HEK293 (cell line): ENCODE measurements around the gene LRRC51.

Source experiments
- CTCF ChIA-PET: fragments of 350-600 bp; formaldehyde crosslinking; extraction: SDS; loops from one replicate; lab custom pipeline; 2021; ENCODE audit warnings: antibody characterized with exemption; lab: Yijun Ruan, JAX
- POLR2A ChIA-PET: fragments of 300-600 bp; formaldehyde crosslinking; extraction: SDS; loops from one replicate; lab custom pipeline; 2020; ENCODE audit warnings: antibody characterized with exemption, inconsistent platforms; lab: Yijun Ruan, JAX
- H3K27ac ChIP-seq: fragments of 200-500 bp; sonication (Bioruptor generic); 2 replicates; pipeline ENCODE4 v1.5.1; 2014; ENCODE audit warnings: low read depth, low read length, control low read depth, inconsistent platforms; ENCODE audit errors: extremely low read depth
- H3K36me3 ChIP-seq, 2 experiments: fragments of 200-500 bp in 1 of 2; sonication (Bioruptor generic) in 1 of 2; 1 replicate in 1 of 2; 2 replicates in 1 of 2; pipeline ENCODE4 v1.5.1; 2014 to 2017; ENCODE audit warnings: inconsistent platforms in 2 of 2, low read length in 2 of 2; ENCODE audit not compliant: control insufficient read depth in 2 of 2, insufficient read depth in 1 of 2
- H3K4me1 ChIP-seq: fragments of 200-500 bp; sonication (Bioruptor generic); 2 replicates; pipeline ENCODE4 v1.5.1; 2014; ENCODE audit warnings: mild to moderate bottlenecking, low read length, inconsistent platforms; ENCODE audit not compliant: control insufficient read depth, insufficient read depth
- H3K4me3 ChIP-seq: 2 replicates; pipeline ENCODE4 v1.5.1; 2011; ENCODE audit warnings: low read depth, mild to moderate bottlenecking, control low read depth, low read length, moderate library complexity
- H3K9me3 ChIP-seq: fragments of 200-500 bp; sonication (Bioruptor generic); 2 replicates; pipeline ENCODE4 v1.5.1; 2014; ENCODE audit warnings: low read depth, low read length, inconsistent platforms; ENCODE audit not compliant: control insufficient read depth, insufficient read depth
- MEIS1 ChIP-seq: sonication (generic); formaldehyde crosslinking; IDR thresholded peaks from 2 replicates; pipeline ENCODE4 v1.8.1; 2022; ENCODE audit warnings: missing genetic modification reagents, mild to moderate bottlenecking, borderline replicate concordance
- REPIN1 ChIP-seq: fragments of 450-650 bp; formaldehyde crosslinking; IDR thresholded peaks from 2 replicates; pipeline ENCODE4 v1.5.1; 2017; ENCODE audit warnings: missing biosample characterization, missing genetic modification characterization, low read depth
- ZBTB7A ChIP-seq: fragments of 450-650 bp; formaldehyde crosslinking; IDR thresholded peaks from 2 replicates; pipeline ENCODE4 v1.5.1; 2016; ENCODE audit warnings: low read depth, missing biosample characterization, missing genetic modification characterization
- ZFHX2 ChIP-seq: fragments of 450-650 bp; formaldehyde crosslinking; conservative IDR thresholded peaks from 2 replicates; pipeline ENCODE4 v1.5.1; 2016; ENCODE audit warnings: missing biosample characterization, missing genetic modification characterization
- ZNF169 ChIP-seq: fragments of 450-650 bp; formaldehyde crosslinking; IDR thresholded peaks from 2 replicates; pipeline ENCODE4 v1.5.1; 2016; ENCODE audit warnings: missing biosample characterization, missing genetic modification characterization
- ZNF174 ChIP-seq: fragments of 450-650 bp; formaldehyde crosslinking; IDR thresholded peaks from 2 replicates; pipeline ENCODE4 v1.5.0; 2017; ENCODE audit warnings: missing biosample characterization, mild to moderate bottlenecking, missing genetic modification characterization
- ZNF223 ChIP-seq: fragments of 450-650 bp; formaldehyde crosslinking; IDR thresholded peaks from 2 replicates; pipeline ENCODE4 v1.5.1; 2016; ENCODE audit warnings: missing biosample characterization, missing genetic modification characterization
- ZNF24 ChIP-seq: fragments of 450-650 bp; formaldehyde crosslinking; IDR thresholded peaks from 2 replicates; pipeline ENCODE4 v1.5.1; 2016; ENCODE audit warnings: missing biosample characterization, missing genetic modification characterization
- ZNF416 ChIP-seq: fragments of 450-650 bp; formaldehyde crosslinking; IDR thresholded peaks from 2 replicates; pipeline ENCODE4 v1.5.1; 2016; ENCODE audit warnings: missing biosample characterization, missing genetic modification characterization
- ZNF514 ChIP-seq: fragments of 450-650 bp; formaldehyde crosslinking; IDR thresholded peaks from 2 replicates; pipeline ENCODE4 v1.5.1; 2016; ENCODE audit warnings: missing biosample characterization, missing genetic modification characterization
- ZNF621 ChIP-seq: fragments of 450-650 bp; formaldehyde crosslinking; IDR thresholded peaks from 2 replicates; pipeline ENCODE4 v1.5.1; 2017; ENCODE audit warnings: missing biosample characterization, missing genetic modification characterization
- ZNF623 ChIP-seq: fragments of 450-650 bp; formaldehyde crosslinking; IDR thresholded peaks from 2 replicates; pipeline ENCODE4 v1.5.1; 2016; ENCODE audit warnings: missing biosample characterization, missing genetic modification characterization
- ZNF658 ChIP-seq: fragments of 450-650 bp; formaldehyde crosslinking; IDR thresholded peaks from 2 replicates; pipeline ENCODE4; 2016; ENCODE audit warnings: missing biosample characterization, missing genetic modification characterization
- ZNF76 ChIP-seq: fragments of 450-650 bp; formaldehyde crosslinking; IDR thresholded peaks from 2 replicates; pipeline ENCODE4; 2016; ENCODE audit warnings: low read depth, missing biosample characterization, missing genetic modification characterization, borderline replicate concordance
- ZNF830 ChIP-seq: fragments of 450-650 bp; IDR thresholded peaks from 2 replicates; pipeline ENCODE4 v1.5.0; 2018; ENCODE audit warnings: missing biosample characterization, missing genetic modification characterization, low read depth, mild to moderate bottlenecking, moderate library complexity
- TF ChIP-seq, protein P1 (sequence below): fragments of 450-650 bp; formaldehyde crosslinking; IDR thresholded peaks from 2 replicates; pipeline ENCODE4 v1.5.1; 2016; ENCODE audit warnings: missing biosample characterization, missing genetic modification characterization
- TF ChIP-seq, protein P2 (sequence below): IDR thresholded peaks from 2 replicates; pipeline ENCODE4 v1.6.1; 2011; ENCODE audit warnings: mild to moderate bottlenecking, low read depth, low read length, borderline replicate concordance
- TF ChIP-seq, protein P3 (sequence below): fragments of 450-650 bp; formaldehyde crosslinking; IDR thresholded peaks from 2 replicates; pipeline ENCODE4 v1.5.0; 2017; ENCODE audit warnings: missing biosample characterization, missing genetic modification characterization, borderline replicate concordance

LRRC51 gene

DNA sequence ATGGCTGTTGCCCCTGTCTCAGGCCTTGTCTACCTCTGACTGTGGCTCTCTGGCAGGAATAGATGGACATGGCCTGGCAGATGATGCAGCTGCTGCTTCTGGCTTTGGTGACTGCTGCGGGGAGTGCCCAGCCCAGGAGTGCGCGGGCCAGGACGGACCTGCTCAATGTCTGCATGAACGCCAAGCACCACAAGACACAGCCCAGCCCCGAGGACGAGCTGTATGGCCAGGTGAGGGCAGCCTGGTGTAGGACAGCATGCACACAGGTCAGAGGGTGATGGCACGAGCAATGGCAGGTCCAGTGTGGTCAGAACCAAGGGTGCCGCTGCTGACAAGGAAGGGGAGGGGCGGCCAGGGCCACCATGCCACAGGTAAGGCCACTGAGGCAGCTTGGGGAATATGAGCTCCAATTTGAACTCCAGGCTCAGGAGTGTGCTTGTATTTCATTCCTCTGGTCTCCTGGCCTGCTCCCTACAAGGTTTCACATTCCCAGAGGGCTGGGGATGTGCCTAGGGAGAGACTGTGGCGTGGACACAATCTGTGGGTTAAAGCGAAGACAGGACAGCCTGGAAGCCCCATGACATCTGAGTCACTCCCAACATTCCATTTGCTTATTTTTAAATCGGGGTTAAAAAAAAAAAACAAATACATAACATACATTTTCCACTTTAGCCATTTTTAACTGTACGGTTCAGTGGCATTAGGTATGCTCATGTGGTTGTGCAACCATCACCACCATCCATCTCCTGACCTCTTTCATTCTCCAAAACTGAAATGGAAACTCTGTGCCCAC is 55.4 kb downstream of the LRRC51 start:
- POLR2A ChIA-PET = no interaction called here
- H3K9me3 ChIP-seq = no peaks in the 10 kb centered on the region
- CTCF ChIA-PET = interaction anchor here (0.7 kb wide), 1 partner anchor 45 kb away, joined by 3 read pairs; no protein-coding TSS in a partner anchor
- no peaks in the 10 kb centered on the region for H3K36me3 ChIP-seq
- H3K27ac ChIP-seq = no peak overlapping the region
- no peak overlapping the region for H3K4me3 ChIP-seq
- H3K4me1 ChIP-seq = no peaks in the 10 kb centered on the region
- TF ChIP-seq, protein P1, sequence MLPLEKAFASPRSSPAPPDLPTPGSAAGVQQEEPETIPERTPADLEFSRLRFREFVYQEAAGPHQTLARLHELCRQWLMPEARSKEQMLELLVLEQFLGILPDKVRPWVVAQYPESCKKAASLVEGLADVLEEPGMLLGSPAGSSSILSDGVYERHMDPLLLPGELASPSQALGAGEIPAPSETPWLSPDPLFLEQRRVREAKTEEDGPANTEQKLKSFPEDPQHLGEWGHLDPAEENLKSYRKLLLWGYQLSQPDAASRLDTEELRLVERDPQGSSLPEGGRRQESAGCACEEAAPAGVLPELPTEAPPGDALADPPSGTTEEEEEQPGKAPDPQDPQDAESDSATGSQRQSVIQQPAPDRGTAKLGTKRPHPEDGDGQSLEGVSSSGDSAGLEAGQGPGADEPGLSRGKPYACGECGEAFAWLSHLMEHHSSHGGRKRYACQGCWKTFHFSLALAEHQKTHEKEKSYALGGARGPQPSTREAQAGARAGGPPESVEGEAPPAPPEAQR = no peak
- TF ChIP-seq MEIS1 (CRISPR knock-in tag) (no peak), ZNF24 (tag by site-specific recombination) (no peak), ZNF658 (no peak), ZNF621 (no peak), ZBTB7A (tag by site-specific recombination) (no peak), ZNF169 (tag by site-specific recombination) (no peak), ZNF514 (no peak), ZNF223 (tag by site-specific recombination) (no peak), ZNF174 (tag by site-specific recombination) (no peak), ZNF76 (tag by site-specific recombination) (no peak), ZNF830 (no peak), REPIN1 (tag by site-specific recombination) (no peak), ZNF416 (no peak), ZNF623 (tag by site-specific recombination) (no peak)
- TF ChIP-seq, protein P2, sequence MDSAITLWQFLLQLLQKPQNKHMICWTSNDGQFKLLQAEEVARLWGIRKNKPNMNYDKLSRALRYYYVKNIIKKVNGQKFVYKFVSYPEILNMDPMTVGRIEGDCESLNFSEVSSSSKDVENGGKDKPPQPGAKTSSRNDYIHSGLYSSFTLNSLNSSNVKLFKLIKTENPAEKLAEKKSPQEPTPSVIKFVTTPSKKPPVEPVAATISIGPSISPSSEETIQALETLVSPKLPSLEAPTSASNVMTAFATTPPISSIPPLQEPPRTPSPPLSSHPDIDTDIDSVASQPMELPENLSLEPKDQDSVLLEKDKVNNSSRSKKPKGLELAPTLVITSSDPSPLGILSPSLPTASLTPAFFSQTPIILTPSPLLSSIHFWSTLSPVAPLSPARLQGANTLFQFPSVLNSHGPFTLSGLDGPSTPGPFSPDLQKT = no peak
- TF ChIP-seq, protein P3, sequence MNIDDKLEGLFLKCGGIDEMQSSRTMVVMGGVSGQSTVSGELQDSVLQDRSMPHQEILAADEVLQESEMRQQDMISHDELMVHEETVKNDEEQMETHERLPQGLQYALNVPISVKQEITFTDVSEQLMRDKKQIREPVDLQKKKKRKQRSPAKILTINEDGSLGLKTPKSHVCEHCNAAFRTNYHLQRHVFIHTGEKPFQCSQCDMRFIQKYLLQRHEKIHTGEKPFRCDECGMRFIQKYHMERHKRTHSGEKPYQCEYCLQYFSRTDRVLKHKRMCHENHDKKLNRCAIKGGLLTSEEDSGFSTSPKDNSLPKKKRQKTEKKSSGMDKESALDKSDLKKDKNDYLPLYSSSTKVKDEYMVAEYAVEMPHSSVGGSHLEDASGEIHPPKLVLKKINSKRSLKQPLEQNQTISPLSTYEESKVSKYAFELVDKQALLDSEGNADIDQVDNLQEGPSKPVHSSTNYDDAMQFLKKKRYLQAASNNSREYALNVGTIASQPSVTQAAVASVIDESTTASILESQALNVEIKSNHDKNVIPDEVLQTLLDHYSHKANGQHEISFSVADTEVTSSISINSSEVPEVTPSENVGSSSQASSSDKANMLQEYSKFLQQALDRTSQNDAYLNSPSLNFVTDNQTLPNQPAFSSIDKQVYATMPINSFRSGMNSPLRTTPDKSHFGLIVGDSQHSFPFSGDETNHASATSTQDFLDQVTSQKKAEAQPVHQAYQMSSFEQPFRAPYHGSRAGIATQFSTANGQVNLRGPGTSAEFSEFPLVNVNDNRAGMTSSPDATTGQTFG = no peak

DNA sequence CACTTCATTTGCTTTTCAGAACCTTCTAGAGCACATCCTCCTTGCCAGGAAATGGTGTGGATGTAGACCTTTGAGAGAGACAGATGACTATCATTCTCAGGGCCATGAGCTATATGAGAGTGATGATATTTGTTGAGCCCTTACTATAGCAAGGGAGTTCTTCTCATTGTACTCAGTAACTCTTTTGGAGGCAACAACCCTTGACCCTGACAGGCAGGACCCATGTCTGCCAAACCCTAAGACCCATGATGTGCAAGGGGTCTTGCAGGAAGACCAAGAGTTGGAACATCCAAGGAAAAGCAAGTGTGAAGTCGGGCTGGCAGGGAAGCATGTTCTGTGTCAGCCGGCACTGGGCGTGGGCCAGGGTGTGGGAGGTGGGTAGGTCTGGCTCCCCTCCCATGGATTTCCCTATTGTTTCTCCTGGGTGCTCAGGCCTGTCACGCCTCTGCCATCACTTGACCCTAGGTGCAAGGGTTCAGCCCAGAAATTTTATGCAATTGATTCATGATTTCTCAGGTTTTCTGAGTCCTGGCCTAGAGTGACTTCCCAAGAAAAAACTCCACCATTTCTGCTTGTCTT is 56.1 kb downstream of the LRRC51 start:
- no peaks in the 10 kb centered on the region for H3K36me3 ChIP-seq
- H3K4me1 ChIP-seq = no peaks in the 10 kb centered on the region
- H3K9me3 ChIP-seq = no peaks in the 10 kb centered on the region
- ChIA-PET CTCF (interaction anchor here (0.7 kb wide), 2 partner anchors 11 to 46 kb away, joined by 3 read pairs; no protein-coding TSS in a partner anchor), POLR2A (no interaction called here)
- H3K27ac ChIP-seq = no peak overlapping the region
- TF ChIP-seq MEIS1 (CRISPR knock-in tag) = no peak
- TF ChIP-seq ZFHX2 (tag by site-specific recombination) = 0 out of 2 replicates have a peak, but pooled peaks have one; percentile 15
- no peak overlapping the region for H3K4me3 ChIP-seq
